Kidney epithelial cell (primary cell): ENCODE results near the gene AP4B1. TPM values are rescaled to one million over a fixed set of nuclear protein-coding genes. Genes with fewer than 3 reads are reported as not detected.

Experiments used
- DNase-seq: peaks from one replicate; pipeline ENCODE4 v3.0.0-alpha.2; 2010; ENCODE audit warnings: low read depth
- H3K27me3 ChIP-seq: 2 replicates; pipeline ENCODE4 v1.6.0; 2011; ENCODE audit warnings: low read length; ENCODE audit not compliant: control insufficient read depth, insufficient read depth
- H3K36me3 ChIP-seq: 2 replicates; pipeline ENCODE4 v1.5.1; 2011; ENCODE audit warnings: low read length; ENCODE audit not compliant: control insufficient read depth, insufficient read depth
- H3K4me3 ChIP-seq: 2 replicates; pipeline ENCODE4 v1.5.1; 2011; ENCODE audit warnings: low read depth, mild to moderate bottlenecking, control low read depth, low read length
- CTCF ChIP-seq: IDR thresholded peaks from 2 replicates; pipeline ENCODE4 v1.5.1; 2011; ENCODE audit warnings: mild to moderate bottlenecking, moderate library complexity, low read length, control low read depth, inconsistent platforms; ENCODE audit not compliant: insufficient read depth, poor library complexity, severe bottlenecking
- total RNA-seq: library from RNA; depleted of rRNA; stranded (reverse); fragments of >200 nt; gene quantifications from 2 replicates; pipeline ENCODE4 v1.2.3, GENCODE V29; 2015

AP4B1 gene
- total RNA-seq, 1 donor from 2014 or later: 9.2 TPM

GRCh38 chr1:113934511-113935055 lies 30.0 kb upstream of the AP4B1 start:
- H3K36me3 ChIP-seq: no peaks in the 10 kb centered on the region
- no peak for DNase-seq
- no peak for TF ChIP-seq CTCF
- H3K27me3 ChIP-seq: no peaks in the 10 kb centered on the region
- no peak overlapping the region for H3K4me3 ChIP-seq

DNA sequence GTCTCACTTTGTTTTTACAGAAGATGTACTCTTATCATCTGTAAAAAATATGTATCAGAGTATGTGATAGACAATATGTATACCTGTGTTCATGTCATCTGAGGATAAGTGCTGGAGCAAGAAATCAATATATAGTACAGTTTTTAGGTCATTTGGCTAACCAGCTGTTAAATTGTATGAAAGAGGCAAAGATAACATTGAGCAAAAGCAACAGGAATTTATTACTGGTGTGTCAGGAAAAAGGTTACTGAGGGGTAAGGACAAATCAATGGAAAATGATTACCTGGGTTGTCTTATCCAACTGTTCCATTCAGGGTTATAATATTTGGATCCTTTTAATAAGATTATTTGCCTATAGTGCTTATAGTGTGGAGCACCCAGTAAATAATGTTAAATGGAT lies 29.4 kb upstream of the AP4B1 start:
- no peak for TF ChIP-seq CTCF
- no peaks in the 10 kb centered on the region for H3K36me3 ChIP-seq
- H3K4me3 ChIP-seq: no peak overlapping the region
- DNase-seq: no peak
- no peaks in the 10 kb centered on the region for H3K27me3 ChIP-seq

GRCh38 chr1:113931451-113931851 lies 26.9 kb upstream of the AP4B1 start:
- no peak overlapping the region for H3K4me3 ChIP-seq
- H3K27me3 ChIP-seq: no peaks in the 10 kb centered on the region
- no peak for TF ChIP-seq CTCF
- no peaks in the 10 kb centered on the region for H3K36me3 ChIP-seq
- no peak for DNase-seq

DNA sequence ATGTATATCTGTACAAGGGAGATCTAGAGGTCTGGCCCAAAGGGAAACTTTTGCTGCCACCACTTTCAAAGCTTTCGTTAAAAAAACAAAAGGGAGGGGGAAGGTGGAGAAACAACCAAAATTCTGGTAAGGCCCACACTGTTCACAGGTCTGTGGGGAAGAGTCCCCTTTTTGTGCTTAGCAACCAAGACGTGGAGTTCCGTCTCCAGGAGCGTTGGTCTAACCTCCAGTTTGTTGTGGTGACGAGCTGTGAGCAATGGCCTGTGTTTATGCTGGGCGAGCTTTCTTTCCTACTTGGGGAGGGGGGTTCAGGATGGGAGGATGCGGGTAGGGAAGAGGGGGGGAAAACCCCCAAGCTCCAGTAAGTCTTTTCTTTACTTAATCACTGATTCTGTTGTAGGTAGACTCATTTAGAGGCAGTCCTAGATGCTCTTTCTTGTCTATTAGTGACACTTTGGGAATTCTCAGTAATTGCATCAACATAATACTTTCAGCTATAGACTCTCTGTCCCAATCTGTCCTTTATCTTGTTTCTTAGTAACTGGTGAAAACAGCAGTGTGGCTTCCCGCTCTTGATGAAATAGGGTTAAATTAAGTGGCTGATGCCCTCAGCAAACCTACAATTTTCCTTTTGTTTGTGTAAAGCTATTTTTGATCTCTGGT lies 26.0 kb upstream of the AP4B1 start:
- no peak for TF ChIP-seq CTCF
- DNase-seq: peak; percentile 42
- H3K27me3 ChIP-seq: no peaks in the 10 kb centered on the region
- peak overlapping the region; percentile 75 for H3K4me3 ChIP-seq
- H3K36me3 ChIP-seq: no peaks in the 10 kb centered on the region

GRCh38 chr1:113929750-113930498 lies 25.3 kb upstream of the AP4B1 start:
- TF ChIP-seq CTCF: no peak
- no peaks in the 10 kb centered on the region for H3K27me3 ChIP-seq
- DNase-seq: no peak
- H3K4me3 ChIP-seq: peak overlapping the region; percentile 75
- no peaks in the 10 kb centered on the region for H3K36me3 ChIP-seq
